Caco-2 (cell line): Measurements from ENCODE around the gene PADI3. TPM values are rescaled to one million over a fixed set of nuclear protein-coding genes. Genes with fewer than 3 reads are reported as not detected.
A peak's percentile ranks its signal among the peaks of the same experiment; 100 is the strongest.

ENCODE experiments used
- BruUV-seq: library from RNA; stranded (reverse); fragments of 400-500 nt; replicated peaks from 2 replicates; lab custom pipeline; 2021; lab: Mats Ljungman, UMichigan
- CTCF ChIA-PET: fragments of 300-600 bp; sonication (Branson Sonifier 250); formaldehyde crosslinking; loops from one replicate; lab custom pipeline; 2022; ENCODE audit warnings: antibody characterized with exemption; lab: Charles Lee
- POLR2A ChIA-PET: fragments of 300-600 bp; sonication (Branson Sonifier 250); formaldehyde crosslinking; loops from one replicate; lab custom pipeline; 2022; ENCODE audit warnings: antibody characterized with exemption; lab: Charles Lee
- DNase-seq, 2 experiments: peaks; one replicate each; pipeline versions ENCODE4 v3.0.0 to v3.0.0-alpha.2; 2020 to 2022
- H3K27me3 ChIP-seq: replicated peaks from 2 replicates; pipeline ENCODE4 v1.6.0; 2011; ENCODE audit warnings: low read length; ENCODE audit not compliant: control insufficient read depth, insufficient read depth
- H3K36me3 ChIP-seq: 2 replicates; pipeline ENCODE4 v1.5.1; 2011; ENCODE audit warnings: low read length; ENCODE audit not compliant: control insufficient read depth, insufficient read depth
- H3K4me1 ChIP-seq: fragments of 250-450 bp; sonication (Bioruptor Pico); 2 replicates; pipeline ENCODE4 v1.5.1; 2020; ENCODE audit warnings: mild to moderate bottlenecking
- H3K4me3 ChIP-seq: 2 replicates; pipeline ENCODE4 v1.5.1; 2011; ENCODE audit warnings: low read depth, mild to moderate bottlenecking, control low read depth, low read length
- H3K9me3 ChIP-seq: fragments of 250-450 bp; sonication (Bioruptor Pico); 2 replicates; pipeline ENCODE4 v1.5.1; 2020; ENCODE audit warnings: mild to moderate bottlenecking, moderate library complexity
- H3K27ac Mint-ChIP-seq: one replicate; pipeline ENCODE4 v1.8.0; 2022; ENCODE audit warnings: mixed read lengths; ENCODE audit not compliant: unreplicated experiment
- H3K27me3 Mint-ChIP-seq: one replicate; pipeline ENCODE4 v1.8.0; 2022; ENCODE audit warnings: mixed read lengths; ENCODE audit not compliant: insufficient read depth, unreplicated experiment
- H3K36me3 Mint-ChIP-seq: one replicate; pipeline ENCODE4 v1.8.0; 2022; ENCODE audit warnings: mild to moderate bottlenecking, mixed read lengths; ENCODE audit not compliant: insufficient read depth, unreplicated experiment
- H3K4me1 Mint-ChIP-seq: one replicate; pipeline ENCODE4 v1.8.0; 2022; ENCODE audit warnings: low read depth, mixed read lengths; ENCODE audit not compliant: unreplicated experiment
- H3K4me3 Mint-ChIP-seq: one replicate; pipeline ENCODE4 v1.8.0; 2022; ENCODE audit warnings: mild to moderate bottlenecking, moderate library complexity, mixed read lengths; ENCODE audit not compliant: unreplicated experiment
- H3K9me3 Mint-ChIP-seq: one replicate; pipeline ENCODE4 v1.8.0; 2022; ENCODE audit warnings: mixed read lengths; ENCODE audit not compliant: unreplicated experiment
- CTCF ChIP-seq, 2 experiments: fragments of 200-600 bp in 1 of 2; IDR thresholded peaks; 1 replicate in 1 of 2; 2 replicates in 1 of 2; pipeline versions ENCODE4 v1.5.1 to v1.8.0; 2011 to 2022; ENCODE audit warnings: antibody characterized with exemption in 1 of 2, control low read depth in 1 of 2, inconsistent platforms in 1 of 2, low read depth in 1 of 2, low read length in 1 of 2, mild to moderate bottlenecking in 1 of 2, moderate library complexity in 1 of 2; ENCODE audit not compliant: insufficient read depth in 1 of 2, severe bottlenecking in 1 of 2, unreplicated experiment in 1 of 2
- intact Hi-C: fragments of 100-400 bp; cut with micrococcal nuclease; formaldehyde crosslinking; loops from one replicate; pipeline ENCODE4 v1.10.0; 2022; ENCODE audit not compliant: unreplicated experiment
- total RNA-seq: library from RNA; stranded (reverse); gene quantifications from 2 replicates; pipeline ENCODE4 v1.2.3, GENCODE V29; 2022

PADI3 gene
- total RNA-seq, 1 experiment from 2014 or later, result not detected

GRCh38 chr1:17200246-17200645 is 48.7 kb upstream of the PADI3 start:
- Mint-ChIP-seq H3K4me1 (no peaks in the 10 kb centered on the region), H3K9me3 (no peaks in the 10 kb centered on the region), H3K4me3 (no peak overlapping the region), H3K27ac (no peak overlapping the region), H3K27me3 (peaks cover 2% of the 10 kb centered on the region), H3K36me3 (no peaks in the 10 kb centered on the region)
- ChIA-PET CTCF (no interaction called here), POLR2A (no interaction called here)
- no peak for TF ChIP-seq CTCF (IDR thresholded peaks at IDR 0.05; ENCODE audit: insufficient read depth in 1 of 2, low read depth in 1 of 2, low read length in 1 of 2, severe bottlenecking in 1 of 2, unreplicated experiment in 1 of 2)
- no peaks in the 10 kb centered on the region for H3K36me3 ChIP-seq
- no peak overlapping the region for H3K4me3 ChIP-seq
- no peaks in the 10 kb centered on the region for H3K9me3 ChIP-seq
- DNase-seq, result no peak
- no TSS peak for BruUV-seq
- H3K4me1 ChIP-seq, result peaks cover 15% of the 10 kb centered on the region; the same call in 1 of the 2 replicates
- H3K27me3 ChIP-seq, result no peaks in the 10 kb centered on the region
- intact Hi-C loops, result no loop called here

GRCh38 chr1:17200756-17201155 is 48.1 kb upstream of the PADI3 start:
- CTCF ChIA-PET, result no interaction called here
- no peaks in the 10 kb centered on the region for H3K4me1 Mint-ChIP-seq

GRCh38 chr1:17201201-17202021 is 47.5 kb upstream of the PADI3 start:
- Histone ChIP-seq H3K4me1 (peaks cover 15% of the 10 kb centered on the region; the same call in 1 of the 2 replicates), H3K9me3 (no peaks in the 10 kb centered on the region), H3K27me3 (no peaks in the 10 kb centered on the region), H3K4me3 (no peak overlapping the region), H3K36me3 (no peaks in the 10 kb centered on the region)
- H3K4me3 Mint-ChIP-seq, result no peak overlapping the region
- peak in 1 of 2 experiments; percentile 17 for DNase-seq
- BruUV-seq, result no TSS peak
- intact Hi-C loops, result no loop called here
- no peak for TF ChIP-seq CTCF (IDR thresholded peaks at IDR 0.05; ENCODE audit: insufficient read depth in 1 of 2, low read depth in 1 of 2, low read length in 1 of 2, severe bottlenecking in 1 of 2, unreplicated experiment in 1 of 2)
- H3K9me3 Mint-ChIP-seq, result no peaks in the 10 kb centered on the region
- H3K27me3 Mint-ChIP-seq, result peaks cover 5% of the 10 kb centered on the region
- H3K4me1 Mint-ChIP-seq, result no peaks in the 10 kb centered on the region
- no peak overlapping the region for H3K27ac Mint-ChIP-seq
- H3K36me3 Mint-ChIP-seq, result no peaks in the 10 kb centered on the region
- ChIA-PET POLR2A (no interaction called here), CTCF (no interaction called here)

More at GRCh38 chr1:17200756-17201155, 48.1 kb upstream of the PADI3 start:
- TF ChIP-seq CTCF (IDR thresholded peaks at IDR 0.05; ENCODE audit: insufficient read depth in 1 of 2, low read depth in 1 of 2, low read length in 1 of 2, severe bottlenecking in 1 of 2, unreplicated experiment in 1 of 2), result no peak
- Mint-ChIP-seq H3K27ac (no peak overlapping the region), H3K4me3 (no peak overlapping the region), H3K9me3 (no peaks in the 10 kb centered on the region), H3K36me3 (no peaks in the 10 kb centered on the region), H3K27me3 (peaks cover 5% of the 10 kb centered on the region)
- peaks cover 15% of the 10 kb centered on the region; the same call in 1 of the 2 replicates for H3K4me1 ChIP-seq
- no peaks in the 10 kb centered on the region for H3K9me3 ChIP-seq
- intact Hi-C loops, result no loop called here
- DNase-seq, result peak; percentile 13 to 19
- H3K27me3 ChIP-seq, result no peaks in the 10 kb centered on the region
- no peaks in the 10 kb centered on the region for H3K36me3 ChIP-seq
- no TSS peak for BruUV-seq
- H3K4me3 ChIP-seq, result no peak overlapping the region
- POLR2A ChIA-PET, result no interaction called here
